ENCODE data around the gene MXD3.
"Not testable (repeated sequence)": the region's sequence is repeated elsewhere in the genome, so short reads cannot be mapped to it uniquely, and the experiment has no call there.

The MXD3 gene

DNA sequence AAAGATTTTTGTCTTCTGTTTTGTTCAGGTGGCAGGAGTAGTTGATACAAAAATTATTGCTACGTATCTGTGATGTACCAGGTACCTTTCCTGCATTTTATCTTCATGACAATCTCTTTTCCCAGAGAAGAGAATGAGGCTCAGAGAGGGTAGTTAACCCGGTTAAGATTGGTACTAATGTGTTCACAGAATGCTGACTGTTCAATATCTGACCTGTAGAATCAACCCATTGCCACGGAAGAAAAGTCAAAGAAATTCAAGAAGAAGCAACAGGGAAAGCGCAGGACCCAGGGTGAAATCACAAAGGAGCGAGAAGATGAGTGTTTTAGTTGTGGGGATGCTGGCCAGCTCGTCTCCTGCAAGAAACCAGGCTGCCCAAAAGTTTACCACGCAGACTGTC is 20.0 kb downstream of the MXD3 start:
- in situ Hi-C loops (cut with MboI; ENCODE audit: low pct_unique_long_range_greater_than_20kb, low sequenced_read_pairs), result no loop called here
- no peak for DNase-seq

DNA sequence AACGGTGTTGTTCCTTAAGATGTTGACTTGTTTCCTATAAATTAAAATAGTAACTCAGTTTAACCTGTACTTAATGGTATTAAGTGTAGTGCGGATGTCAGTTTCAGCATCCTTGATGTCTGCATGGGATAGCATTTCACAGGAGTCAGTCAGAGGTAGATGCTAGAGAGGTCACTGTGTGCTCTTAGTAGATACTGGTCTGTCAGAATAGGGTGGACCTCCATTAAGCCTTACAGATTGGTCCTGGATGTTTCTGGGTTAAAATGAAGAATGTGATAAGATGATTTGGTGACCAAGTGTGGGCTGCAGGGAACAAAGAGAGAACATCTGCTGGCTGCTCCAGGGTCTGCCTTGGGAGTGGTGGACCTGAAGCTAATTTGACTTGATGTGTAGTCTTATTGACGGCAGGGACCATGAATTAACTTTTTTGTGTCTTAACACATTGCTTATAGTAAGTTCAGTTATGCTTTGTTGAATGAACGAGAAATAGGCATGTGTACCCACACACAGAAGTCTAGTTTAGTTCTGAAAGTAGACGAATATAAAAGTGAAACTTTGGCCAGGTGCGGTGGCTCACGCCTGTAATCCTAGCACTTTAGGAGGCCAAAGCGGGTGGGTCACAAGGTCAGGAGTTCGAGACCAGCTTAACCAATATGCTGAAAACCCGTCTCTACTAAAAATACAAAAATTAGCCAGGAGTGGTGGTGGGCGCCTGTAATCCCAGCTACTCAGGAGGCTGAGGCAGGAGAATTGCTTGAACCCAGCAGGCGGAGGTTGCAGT is 20.7 kb downstream of the MXD3 start:
- in situ Hi-C loops (cut with MboI; ENCODE audit: low pct_unique_long_range_greater_than_20kb, low sequenced_read_pairs), result no loop called here
- no peak for DNase-seq

DNA sequence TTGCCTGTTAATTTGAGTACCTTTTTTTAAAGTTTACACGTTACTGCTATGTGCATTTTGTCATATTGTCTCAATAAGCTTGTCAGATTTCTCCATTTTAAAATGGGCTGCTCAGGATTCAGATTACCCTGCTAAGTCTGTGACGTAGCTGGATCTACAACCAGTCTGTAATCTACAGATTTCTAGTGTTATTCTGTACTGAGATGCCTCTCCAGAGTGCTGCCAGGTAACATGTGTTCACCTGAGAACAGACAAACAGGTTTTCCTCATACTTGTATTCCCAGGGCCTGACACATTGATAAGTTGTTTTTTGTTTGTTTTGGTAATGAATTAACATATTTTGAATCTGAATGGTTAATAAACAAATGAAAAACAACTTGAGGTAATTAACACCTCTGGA is 23.5 kb downstream of the MXD3 start:
- in situ Hi-C loops (cut with MboI; ENCODE audit: low pct_unique_long_range_greater_than_20kb, low sequenced_read_pairs), result no loop called here
- no peak for DNase-seq

DNA sequence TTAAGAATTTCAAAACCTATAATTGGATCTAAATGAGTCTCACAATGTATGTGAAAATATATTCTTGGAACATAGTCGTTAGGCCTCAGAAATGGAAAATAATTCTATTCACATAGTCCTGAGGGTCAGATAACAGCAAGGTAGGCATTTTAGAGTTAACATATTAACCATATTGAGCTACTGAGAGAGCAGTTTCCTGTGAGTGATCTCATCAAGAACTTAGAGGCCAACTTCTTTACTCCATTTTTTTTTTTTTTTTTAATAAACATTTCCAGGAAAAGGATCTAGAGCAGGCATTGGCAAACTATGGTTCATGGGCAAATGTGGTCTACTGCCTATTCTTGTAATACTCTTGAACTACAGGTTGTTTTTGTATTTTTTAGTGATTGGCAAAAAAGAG is 34.8 kb downstream of the MXD3 start:
- DNase-seq, result no peak
- in situ Hi-C loops (cut with MboI; ENCODE audit: low pct_unique_long_range_greater_than_20kb, low sequenced_read_pairs), result no loop called here

DNA sequence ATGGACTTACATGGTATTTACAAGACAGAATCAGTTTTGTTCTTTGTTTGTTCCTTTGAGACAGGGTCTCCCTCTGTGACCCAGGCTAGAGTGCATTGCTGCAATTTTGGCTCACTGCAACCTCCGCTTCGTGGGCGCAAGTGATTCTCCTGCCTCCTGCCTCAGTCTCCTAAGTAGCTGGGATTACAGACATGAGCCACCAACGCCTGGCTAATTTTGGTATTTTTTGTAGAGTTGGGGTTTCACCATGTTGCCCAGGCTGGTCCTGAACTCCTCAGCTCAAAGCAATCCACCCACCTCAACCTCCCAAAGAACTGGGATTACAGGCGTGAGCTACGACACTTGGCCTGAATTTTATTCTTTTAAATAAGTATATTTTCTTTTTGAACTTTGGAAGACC is 35.8 kb downstream of the MXD3 start:
- no peak for DNase-seq
- in situ Hi-C loops (cut with MboI; ENCODE audit: low pct_unique_long_range_greater_than_20kb, low sequenced_read_pairs), result no loop called here

DNA sequence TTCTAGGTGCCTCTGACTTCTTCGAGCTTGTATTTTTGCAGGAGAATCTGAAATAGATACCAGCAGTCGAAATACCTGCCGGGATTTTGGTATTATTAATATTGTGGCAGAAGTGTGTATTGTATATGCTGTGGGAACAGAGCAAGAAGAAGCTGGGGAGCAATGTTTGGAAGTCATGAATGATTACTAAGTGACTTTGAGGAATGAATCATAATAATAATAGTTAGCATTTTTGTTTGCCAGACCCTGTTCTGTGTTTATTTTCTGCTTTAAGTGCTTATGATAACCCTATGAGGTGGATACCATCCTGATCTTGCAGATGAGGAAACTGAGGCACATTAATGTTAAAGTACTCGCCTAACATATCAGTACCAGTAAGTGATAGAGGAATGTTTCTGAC is 40.6 kb downstream of the MXD3 start:
- in situ Hi-C loops (cut with MboI; ENCODE audit: low pct_unique_long_range_greater_than_20kb, low sequenced_read_pairs), result no loop called here
- no peak for DNase-seq

DNA sequence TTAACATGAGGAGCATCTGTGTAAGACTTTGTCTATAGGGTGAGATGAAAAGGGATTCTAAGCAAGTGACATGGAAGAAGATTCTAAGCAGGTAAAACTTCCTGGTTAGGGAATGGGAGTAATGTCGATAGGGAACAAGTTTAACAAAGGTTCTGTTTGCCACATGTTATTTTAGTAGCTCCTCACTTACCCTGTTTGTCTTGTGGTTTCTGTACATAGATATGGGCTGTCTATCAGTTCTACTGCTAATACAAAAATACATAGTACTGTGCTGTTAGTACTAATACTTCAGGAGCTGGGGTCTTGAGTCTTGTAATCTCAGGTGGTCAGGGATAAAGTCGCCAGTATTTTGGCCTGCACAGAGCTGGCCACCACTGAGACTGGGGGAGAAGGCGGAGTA is 41.0 kb downstream of the MXD3 start:
- in situ Hi-C loops (cut with MboI; ENCODE audit: low pct_unique_long_range_greater_than_20kb, low sequenced_read_pairs), result no loop called here

DNA sequence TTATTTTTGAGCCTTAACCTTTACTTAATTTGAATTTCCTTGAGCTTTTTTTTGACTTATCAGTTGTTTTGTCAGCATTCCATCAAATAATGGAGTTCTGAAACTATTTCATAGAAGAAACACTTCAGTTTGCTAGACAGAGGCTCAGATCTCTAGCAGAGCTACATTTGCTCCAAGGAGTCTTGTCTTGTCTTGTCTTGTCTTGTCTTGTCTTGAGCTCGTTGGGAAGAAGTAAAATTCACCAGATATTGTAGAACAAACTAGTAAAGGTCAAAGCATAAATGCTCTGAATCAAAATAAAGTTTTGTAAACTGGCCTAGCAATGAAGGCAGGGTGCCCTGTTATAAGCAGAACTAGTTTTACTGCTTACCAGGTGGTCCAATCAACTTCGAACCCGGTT is 41.7 kb downstream of the MXD3 start:
- in situ Hi-C loops (cut with MboI; ENCODE audit: low pct_unique_long_range_greater_than_20kb, low sequenced_read_pairs), result no loop called here
- no peak for DNase-seq

More for the DNA sequence above, 41.0 kb downstream of the MXD3 start:
- DNase-seq, result no peak

DNA sequence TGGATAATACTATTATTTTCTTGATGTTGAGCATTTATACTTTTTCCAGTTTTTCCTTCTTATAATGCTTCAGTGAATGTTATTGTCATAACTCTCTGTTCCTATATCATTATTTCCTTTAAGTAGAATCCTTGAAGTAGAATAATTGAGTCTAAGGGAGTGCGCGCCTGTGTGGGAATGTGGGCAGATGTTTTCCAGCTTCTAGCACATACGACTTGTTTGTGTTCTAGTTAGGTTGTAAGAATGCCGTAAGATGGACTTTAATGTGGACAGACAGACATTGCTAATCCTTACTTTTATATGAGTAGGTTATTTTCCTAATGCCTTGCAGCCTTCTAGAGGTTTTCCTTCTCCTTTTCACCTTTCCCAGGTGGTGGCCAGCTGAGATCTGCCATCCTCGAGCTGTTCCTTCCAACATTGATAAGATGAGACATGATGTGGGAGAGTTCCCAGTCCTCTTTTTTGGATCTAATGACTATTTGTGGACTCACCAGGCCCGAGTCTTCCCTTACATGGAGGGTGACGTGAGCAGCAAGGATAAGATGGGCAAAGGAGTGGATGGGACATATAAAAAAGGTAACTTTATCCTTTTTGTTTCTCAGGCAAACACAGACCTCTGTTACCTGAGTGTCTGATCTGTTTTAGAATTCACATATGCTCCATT is 42.3 kb downstream of the MXD3 start:
- in situ Hi-C loops (cut with MboI; ENCODE audit: low pct_unique_long_range_greater_than_20kb, low sequenced_read_pairs), result no loop called here

DNA sequence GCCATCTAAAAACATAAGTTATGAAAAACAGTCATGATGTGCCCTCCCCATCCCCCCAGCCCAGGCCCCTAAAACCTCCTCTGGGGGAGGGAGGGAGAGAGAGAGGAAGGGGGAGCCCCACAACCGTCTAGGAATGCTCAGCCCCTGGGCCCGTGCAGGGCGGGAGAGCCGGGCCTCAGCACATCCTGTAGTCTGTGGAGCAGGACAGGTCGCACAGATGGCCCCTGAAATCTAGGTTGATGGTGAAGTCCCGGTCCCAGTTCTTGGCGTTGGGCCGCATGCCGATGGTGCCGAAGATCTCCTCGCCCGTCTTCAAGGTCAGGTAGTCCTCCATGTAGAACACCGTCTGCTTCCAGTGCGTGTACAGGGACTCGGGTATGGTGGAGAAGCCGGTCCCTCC is 46.3 kb downstream of the MXD3 start:
- DNase-seq, result no peak
- in situ Hi-C loops (cut with MboI; ENCODE audit: low pct_unique_long_range_greater_than_20kb, low sequenced_read_pairs), result no loop called here

More for the DNA sequence above, 42.3 kb downstream of the MXD3 start:
- DNase-seq, result no peak

DNA sequence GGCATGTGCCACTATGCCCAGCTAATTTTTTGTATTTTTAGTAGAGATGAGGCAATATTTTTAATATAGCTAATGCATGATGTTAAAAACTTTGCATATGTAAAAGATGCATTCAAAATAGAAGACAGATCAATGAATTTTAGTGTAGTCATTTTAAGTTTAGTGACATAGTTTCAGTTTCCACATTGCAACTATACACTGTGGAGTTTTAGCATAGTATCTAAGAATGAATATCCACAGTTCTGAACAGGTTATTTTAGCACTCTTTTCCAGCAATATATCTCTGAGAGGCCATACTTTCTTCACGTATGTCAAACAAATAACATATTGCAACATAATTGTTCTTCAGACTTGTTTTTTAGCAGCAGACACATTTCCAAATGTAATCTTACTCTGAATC is 47.5 kb downstream of the MXD3 start:
- in situ Hi-C loops (cut with MboI; ENCODE audit: low pct_unique_long_range_greater_than_20kb, low sequenced_read_pairs), result no loop called here
- DNase-seq, result no peak

DNA sequence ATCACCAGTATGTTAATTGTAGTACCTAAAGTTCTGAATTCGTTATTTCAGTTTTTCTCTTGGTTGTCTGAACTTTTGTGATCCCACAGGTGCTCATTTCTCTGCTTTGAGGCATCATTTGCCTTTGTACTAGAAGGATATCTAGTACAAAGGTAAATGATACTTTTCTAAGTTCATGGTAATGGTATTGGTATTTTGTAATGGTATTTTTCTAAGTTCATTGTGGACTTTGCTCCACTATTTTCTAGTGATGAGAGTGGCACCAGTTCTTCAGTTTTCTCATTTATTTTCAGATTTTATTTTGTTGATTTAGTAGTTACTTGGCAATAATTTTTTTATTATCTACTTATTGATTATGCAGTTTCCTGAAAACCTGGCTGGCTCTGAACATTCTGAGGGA is 50.2 kb downstream of the MXD3 start:
- no peak for DNase-seq
- in situ Hi-C loops (cut with MboI; ENCODE audit: low pct_unique_long_range_greater_than_20kb, low sequenced_read_pairs), result no loop called here

DNA sequence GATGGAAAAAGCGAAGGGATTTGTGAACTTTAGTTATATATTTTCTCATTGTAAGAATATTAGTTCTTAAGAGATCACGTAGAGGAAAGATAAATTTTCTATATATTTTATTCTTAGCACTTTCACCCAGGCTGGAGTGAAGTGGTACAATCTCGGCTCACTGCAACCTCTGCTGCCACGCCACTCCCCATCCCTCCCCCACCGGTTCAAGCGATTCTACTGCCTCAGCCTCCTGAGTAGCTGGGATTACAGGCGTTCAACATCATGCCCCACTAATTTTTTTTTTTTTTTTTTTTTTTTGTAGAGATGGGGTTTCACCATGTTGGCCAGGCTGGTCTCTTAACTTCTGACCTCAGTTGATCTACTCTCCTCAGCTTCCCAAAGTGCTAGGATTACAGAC is 50.7 kb downstream of the MXD3 start:
- no peak for DNase-seq
- in situ Hi-C loops (cut with MboI; ENCODE audit: low pct_unique_long_range_greater_than_20kb, low sequenced_read_pairs), result no loop called here

DNA sequence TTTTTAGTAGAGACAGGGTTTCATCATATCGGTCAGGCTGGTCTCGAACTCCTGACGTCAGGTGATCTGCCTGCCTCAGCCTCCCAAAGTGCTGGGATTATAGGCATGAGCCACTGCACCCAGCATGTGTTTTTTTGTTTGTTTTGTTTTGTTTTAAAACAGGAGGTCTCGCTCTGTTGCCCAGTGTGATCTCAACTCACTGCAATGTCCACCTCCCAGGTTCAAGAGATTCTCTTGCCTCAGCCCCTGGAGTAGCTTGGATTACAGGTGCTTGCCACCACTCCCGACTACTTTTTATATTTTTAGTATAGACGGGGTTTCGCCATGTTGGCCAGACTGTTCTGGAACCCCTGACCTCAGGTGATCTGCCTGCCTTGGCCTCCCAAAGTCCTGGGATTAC is 53.0 kb downstream of the MXD3 start:
- in situ Hi-C loops (cut with MboI; ENCODE audit: low pct_unique_long_range_greater_than_20kb, low sequenced_read_pairs); DNase-seq: not testable (repeated sequence)
